GM18526 (cell line): Measurements from ENCODE around the gene SNF8.

Experiments used
- POLR2A ChIP-seq: IDR thresholded peaks from 3 replicates; pipeline ENCODE4 v1.6.1; 2011; ENCODE audit not compliant: insufficient read length; ENCODE audit errors: extremely low read depth

The SNF8 gene

DNA sequence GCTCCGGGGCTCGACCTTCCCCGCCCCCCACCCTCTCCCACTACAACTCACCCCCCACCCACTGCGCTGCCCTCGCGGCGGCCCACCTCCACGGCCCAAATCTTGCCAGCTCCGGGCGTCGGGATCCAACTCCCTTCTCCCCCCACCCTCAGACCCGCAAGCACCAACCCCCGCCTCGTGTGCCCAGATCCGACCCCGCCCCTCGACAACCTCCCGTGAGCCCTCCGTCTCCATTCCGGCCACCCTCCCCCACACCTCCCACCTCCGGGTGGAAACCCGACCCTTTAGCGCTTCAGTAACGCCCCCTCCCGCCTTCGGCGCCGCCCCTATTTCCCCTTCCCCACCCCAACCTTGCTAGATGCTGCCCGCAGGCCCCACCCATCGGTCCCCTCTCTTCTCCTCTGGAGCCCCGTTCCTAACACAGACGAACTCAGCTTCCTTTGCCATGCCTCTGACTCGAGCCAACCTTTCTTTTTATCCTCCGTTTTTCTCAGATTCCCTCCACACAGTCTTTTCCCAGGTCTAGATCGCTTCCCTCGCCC lies 35.7 kb downstream of the SNF8 start:
- TF ChIP-seq POLR2A, result peak; percentile 30

DNA sequence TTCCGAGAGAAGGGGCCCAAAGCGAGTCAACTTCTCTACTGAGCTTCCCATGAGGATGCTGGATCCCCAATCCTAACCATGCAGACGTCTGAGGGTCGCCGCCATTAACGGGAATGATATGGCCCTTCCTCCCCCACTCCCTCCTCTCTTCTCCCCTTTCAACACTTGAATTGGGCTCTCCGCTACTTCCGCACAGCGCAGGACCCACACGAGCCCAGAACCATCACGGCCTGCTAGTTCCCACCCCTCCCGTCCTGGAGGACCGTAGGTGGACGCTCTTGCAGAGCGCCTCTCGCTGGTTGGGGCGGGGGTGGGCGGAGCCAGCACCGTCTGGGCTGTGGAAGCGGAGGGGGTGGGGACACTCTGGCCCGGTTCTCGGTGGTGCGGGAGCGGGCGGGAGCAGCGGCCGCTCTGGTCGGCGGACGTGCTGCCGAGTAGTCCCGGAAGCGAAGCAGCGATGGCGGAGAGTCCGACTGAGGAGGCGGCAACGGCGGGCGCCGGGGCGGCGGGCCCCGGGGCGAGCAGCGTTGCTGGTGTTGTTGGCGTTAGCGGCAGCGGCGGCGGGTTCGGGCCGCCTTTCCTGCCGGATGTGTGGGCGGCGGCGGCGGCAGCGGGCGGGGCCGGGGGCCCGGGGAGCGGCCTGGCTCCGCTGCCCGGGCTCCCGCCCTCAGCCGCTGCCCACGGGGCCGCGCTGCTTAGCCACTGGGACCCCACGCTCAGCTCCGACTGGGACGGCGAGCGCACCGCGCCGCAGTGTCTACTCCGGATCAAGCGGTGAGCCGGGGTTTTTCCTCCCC lies 36.4 kb downstream of the SNF8 start, which contains the start of gene UBE2Z:
Gene UBE2Z, plus strand, starts transcription at position 361 of the 797 bp plus-strand sequence. Its CDS starts 97 bp downstream, at position 458.
- TF ChIP-seq POLR2A, result peak; percentile 94

DNA sequence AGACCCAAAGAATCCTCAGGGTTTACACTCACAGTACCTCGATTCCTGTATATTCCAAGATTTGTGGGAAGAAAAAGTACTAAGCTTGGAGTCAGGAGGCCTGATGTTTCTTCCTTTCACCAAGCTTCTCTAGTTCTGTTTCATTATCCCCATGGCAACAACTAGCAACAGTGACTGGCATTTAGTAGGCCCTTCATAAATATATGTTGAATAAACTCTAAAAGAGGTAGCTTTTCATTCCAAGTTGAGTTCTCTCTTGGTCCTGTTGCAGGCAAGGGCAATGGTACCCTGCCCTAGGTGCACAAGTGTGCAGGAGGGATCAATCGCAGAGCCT lies 37.0 kb downstream of the SNF8 start:
- no peak for TF ChIP-seq POLR2A

DNA sequence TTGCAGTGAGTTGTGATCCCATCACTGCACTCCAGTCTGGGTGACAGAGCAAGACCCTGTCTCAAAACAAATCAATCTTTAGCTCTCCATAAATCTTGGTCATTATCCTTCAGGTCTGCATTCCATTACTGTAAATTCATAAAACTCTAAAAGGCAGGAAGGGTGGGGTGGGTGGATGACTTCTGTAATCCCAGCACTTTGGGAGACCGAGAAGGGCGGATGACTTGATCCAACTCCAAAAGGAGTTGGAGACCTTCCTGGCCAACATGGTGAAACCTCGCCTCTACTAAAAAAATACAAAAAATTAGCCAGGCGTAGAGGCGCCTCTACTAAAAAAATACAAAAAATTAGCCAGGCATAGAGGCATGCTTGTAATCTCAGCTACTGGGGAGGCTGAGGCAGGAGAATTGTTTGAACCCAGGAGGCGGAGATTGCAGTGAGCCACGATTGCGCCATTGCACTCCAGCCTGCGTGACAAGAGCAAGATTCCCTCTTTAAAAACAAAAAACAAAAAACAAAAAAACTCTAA lies 38.6 kb downstream of the SNF8 start:
- no peak for TF ChIP-seq POLR2A

DNA sequence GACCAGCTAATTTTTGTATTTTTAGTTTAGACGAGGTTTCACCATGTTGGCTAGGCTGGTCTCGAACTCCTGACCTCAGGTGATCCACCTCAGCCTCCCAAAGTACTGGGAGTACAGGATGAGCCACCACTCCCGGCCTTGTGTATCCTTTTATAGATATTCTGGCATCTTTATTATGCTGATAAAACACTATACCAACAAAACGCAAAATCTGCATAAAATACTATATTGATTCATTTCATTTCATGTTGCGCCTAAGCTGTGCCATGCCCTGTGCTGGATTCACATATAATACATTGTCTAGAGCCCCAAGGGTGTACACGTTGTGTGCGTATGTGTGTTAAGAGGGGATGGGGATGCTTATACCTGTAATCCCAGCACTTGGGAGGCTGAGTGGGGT lies 40.2 kb downstream of the SNF8 start:
- TF ChIP-seq POLR2A, result no peak

DNA sequence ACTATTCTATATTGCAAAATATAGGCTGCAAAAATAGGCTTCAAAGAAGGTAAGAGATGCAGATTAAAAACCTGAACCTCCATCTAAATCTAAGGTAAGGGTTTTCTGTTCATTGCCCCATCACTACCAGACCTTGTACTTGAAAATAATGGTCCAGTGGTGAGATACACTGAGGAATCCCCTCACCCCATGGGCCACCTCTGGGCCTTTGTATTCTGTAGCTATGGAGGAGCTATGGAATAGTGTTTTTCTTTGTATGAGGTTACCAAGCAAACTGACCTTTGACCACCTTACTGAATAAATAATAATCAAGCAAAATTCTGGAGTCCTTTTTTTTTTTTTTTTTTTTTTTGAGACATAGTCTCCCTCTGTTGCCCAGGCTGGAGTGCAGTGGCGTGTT lies 41.2 kb downstream of the SNF8 start:
- no peak for TF ChIP-seq POLR2A

DNA sequence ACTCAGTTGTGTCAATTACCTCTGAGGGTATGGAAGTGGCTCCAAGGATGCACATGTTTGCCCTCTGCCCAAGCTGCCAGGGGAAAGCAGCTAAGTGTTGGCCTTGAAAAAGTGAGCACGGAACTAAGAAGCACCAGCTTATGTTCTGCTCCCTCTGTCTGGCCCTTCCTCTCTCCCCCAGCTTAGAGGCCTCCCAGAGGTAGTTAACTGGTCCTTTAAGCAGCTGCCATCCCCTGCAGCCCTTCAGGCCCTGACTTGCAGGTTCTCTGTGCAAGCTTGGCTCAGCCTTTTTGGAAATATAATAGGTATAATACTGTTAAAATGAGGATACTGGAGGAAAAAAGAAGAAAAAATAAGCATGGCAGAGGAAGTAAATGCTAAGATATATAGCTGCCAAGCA lies 43.4 kb downstream of the SNF8 start:
- TF ChIP-seq POLR2A, result no peak

DNA sequence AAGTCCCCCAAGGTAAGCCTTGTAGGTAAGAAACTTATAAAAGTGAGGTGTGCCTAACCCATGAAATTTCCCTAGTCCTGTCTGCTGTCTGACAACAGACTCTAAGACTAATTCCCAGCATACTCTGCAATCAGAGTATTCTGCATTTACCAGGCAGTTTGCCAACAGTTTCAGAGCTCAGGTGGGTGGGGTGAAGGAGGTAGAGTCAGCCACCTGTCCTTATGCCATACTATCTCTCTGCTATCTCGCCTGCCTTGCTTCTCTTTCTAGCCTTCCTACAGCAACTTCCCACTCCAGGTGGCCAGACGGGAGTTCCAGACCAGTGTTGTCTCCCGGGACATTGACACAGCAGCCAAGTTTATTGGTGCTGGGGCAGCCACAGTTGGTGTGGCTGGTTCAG lies 49.8 kb downstream of the SNF8 start:
- TF ChIP-seq POLR2A, result no peak

DNA sequence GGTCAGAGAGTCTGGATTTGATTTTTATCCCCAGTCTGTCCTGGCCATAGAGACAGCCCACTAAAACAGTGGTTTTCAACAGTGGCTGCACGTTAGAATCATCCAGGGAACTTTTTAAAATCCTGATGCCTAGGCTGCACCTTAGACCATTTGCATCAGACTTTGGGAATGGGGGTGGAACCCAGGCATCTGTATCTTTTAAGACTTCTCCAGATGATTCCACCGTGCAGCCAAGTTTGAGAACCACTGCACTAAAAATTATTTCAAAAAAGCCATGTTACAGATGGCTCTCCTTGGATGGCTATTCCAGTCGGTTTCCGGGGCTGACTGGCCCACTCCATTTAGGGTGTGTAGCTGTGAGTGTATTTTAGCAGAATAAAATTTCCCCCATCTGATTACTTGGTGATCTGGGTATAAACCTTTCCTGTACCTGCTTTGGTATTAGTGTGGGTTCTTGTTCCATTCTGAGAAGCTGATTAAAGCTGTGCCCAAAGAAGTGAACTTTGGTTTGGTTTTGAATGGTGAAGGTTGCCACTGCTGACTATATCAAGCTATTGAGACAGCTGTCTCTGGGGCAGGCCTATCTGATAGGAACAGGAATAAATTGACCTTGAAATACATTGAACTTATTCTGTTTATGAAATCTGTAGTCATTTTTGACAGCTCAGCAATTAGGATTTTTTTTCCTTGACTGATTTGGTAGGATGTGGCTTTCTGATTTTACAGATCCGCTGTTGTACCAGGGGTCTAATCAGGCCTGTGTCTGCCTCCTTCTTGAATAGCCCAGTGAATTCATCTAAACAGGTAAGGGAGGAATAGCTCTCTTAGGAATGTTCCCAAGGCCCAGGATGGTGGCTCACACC lies 50.8 kb downstream of the SNF8 start:
- no peak for TF ChIP-seq POLR2A

DNA sequence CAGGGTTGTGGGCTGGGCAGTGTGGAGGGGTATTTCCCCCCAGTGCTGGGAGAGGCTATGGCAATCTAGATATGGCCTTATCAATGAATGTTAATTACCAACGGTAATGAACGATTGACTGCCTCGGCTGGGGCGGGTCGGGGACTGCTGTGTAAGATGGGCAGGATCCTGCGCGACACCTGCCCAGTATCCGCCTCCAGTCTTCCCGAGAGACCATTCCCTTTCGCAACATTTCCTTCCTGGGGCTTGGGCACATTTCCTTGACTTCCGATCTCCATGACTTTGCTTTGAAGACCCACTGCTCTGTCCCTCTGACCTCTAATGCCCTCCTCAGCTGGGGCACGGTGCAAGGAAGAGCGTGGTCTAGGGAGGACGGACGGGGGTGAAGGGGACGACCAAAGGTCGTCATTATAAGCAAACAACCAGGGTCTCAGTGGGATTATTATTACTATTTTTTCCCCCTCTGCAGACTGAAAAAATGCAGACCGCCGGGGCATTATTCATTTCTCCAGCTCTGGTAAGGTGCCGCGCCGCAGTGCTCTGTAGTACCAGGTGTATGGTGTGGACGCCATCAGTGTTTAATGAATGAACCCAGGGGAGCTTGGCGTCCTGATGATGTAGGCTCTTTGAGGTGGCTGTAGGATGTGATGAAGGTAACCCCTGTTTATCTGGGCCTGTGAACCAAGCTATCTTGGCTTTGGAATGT lies 51.5 kb downstream of the SNF8 start:
- no peak for TF ChIP-seq POLR2A

DNA sequence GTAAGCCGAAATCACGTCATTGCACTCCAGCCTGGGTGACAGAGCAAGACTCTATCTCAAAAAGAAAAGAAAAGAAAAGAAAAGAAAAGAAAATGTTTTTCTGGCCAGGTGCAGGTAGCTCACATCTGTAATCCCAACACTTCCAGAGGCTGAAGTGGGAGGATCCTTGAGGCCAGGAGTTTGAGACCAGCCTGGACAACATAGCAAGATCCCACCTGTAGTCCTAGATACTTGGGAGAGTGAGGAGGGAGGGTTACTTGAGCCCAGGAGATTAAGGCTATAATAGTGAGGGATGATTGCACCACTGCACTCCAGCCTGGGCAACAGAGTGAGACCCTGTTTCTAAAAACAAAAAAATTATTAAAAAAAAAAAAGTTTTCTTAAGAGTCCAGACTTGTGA lies 54.6 kb downstream of the SNF8 start:
- TF ChIP-seq POLR2A, result no peak

DNA sequence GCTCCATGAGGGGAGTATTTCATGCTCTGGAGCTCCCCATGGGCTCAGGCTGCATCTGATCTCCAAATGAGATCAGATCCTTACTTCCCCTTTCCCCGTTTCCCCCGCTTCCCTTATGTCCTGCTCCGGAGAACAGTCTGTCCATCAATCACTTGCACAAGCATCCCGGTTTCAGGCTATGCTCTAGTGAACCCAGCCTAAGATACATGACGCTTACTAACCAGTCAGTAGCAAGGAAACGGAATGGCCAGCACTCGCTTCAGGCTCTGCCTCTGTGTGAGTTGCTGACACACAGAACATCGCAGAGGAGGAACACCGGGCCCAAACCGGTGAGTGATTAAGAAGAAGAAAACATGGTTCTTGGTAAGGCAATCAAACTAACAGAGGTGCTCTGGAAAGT lies 61.5 kb downstream of the SNF8 start:
- no peak for TF ChIP-seq POLR2A

DNA sequence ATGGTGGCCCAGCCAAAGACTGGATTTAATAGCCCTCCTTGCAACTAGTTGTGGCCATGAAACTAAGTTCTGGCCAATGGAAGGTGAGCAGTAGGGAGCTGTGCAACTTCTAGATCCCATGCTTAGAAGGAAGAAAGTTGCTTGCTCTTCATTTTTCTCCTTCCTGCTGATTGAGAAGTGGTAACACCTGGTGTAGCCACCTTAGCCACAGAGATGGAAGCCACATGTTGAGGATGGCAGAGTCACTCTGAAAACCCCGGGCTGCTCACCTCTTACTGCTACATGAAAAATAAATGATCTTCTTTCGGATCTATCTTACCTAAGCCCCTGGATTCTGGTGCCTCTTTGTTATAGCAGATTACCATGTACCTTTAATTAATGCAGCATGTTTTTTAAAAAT lies 62.4 kb downstream of the SNF8 start:
- no peak for TF ChIP-seq POLR2A
